Esophagus muscularis mucosa (tissue), 4 donors: ENCODE data around the gene GSN.

Source experiments
- EP300 ChIP-seq: sonication (generic); formaldehyde crosslinking; IDR thresholded peaks from one replicate; pipeline ENCODE4 v1.6.1; 2017; ENCODE audit warnings: antibody characterized with exemption
- POLR2AphosphoS5 ChIP-seq, 2 donors: sonication (generic); formaldehyde crosslinking; IDR thresholded peaks; one replicate each; pipeline ENCODE4 v1.6.1; 2017; ENCODE audit warnings: antibody characterized with exemption in 2 of 2
- TF ChIP-seq, protein P1 (sequence below), 3 experiments: fragments of 200-600 bp in 2 of 3; fragments of 450-650 bp in 1 of 3; sonication (generic) in 2 of 3; IDR thresholded peaks; one replicate each; pipeline ENCODE4 v1.5.1; 2017 to 2019; ENCODE audit warnings: antibody characterized with exemption in 3 of 3, mild to moderate bottlenecking in 2 of 3, moderate library complexity in 1 of 3

DNA sequence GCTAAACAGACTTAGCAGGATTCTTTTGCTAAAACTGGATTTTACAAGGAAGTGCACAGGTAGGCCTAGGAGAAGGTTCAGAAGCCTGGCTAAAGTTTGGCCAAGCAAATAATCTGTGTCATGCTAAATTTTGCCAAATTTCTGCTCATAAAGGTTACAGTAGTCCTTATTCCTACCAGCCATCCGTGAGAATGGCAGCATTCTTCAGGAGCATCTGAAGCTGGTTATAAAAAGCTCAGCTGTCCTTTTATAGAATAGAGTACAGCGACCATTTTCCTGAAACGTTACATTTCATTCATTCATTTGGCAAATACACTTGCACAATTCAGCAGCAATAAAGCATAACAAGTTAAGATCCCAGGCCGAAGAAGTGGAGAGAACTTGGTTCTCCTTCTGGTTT lies 6.9 kb downstream of the GSN start:
- TF ChIP-seq, protein P1, sequence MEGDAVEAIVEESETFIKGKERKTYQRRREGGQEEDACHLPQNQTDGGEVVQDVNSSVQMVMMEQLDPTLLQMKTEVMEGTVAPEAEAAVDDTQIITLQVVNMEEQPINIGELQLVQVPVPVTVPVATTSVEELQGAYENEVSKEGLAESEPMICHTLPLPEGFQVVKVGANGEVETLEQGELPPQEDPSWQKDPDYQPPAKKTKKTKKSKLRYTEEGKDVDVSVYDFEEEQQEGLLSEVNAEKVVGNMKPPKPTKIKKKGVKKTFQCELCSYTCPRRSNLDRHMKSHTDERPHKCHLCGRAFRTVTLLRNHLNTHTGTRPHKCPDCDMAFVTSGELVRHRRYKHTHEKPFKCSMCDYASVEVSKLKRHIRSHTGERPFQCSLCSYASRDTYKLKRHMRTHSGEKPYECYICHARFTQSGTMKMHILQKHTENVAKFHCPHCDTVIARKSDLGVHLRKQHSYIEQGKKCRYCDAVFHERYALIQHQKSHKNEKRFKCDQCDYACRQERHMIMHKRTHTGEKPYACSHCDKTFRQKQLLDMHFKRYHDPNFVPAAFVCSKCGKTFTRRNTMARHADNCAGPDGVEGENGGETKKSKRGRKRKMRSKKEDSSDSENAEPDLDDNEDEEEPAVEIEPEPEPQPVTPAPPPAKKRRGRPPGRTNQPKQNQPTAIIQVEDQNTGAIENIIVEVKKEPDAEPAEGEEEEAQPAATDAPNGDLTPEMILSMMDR (IDR thresholded peaks at IDR 0.05) = no peak
- no peak for TF ChIP-seq POLR2AphosphoS5 (IDR thresholded peaks at IDR 0.05)
- TF ChIP-seq EP300 = no peak
